Activated T-cell treated with anti-CD3 and anti-CD28 coated beads, Interleukin-2, amount 50 U/mL, for 24 hours (primary cell): ENCODE results near the gene SLC38A3.

Experiments
- DNase-seq: peaks from one replicate; pipeline ENCODE4 v3.0.0-alpha.2; 2020
- H3K27ac Mint-ChIP-seq: 2 replicates; pipeline ENCODE4 v1.8.0; 2020; ENCODE audit warnings: mild to moderate bottlenecking, mixed read lengths
- H3K27me3 Mint-ChIP-seq: 2 replicates; pipeline ENCODE4 v1.8.0; 2020; ENCODE audit warnings: mixed read lengths
- H3K36me3 Mint-ChIP-seq: 2 replicates; pipeline ENCODE4 v1.8.0; 2020; ENCODE audit warnings: low read depth, mixed read lengths
- H3K4me1 Mint-ChIP-seq: 2 replicates; pipeline ENCODE4 v1.8.0; 2020; ENCODE audit warnings: low read depth, mixed read lengths
- H3K4me3 Mint-ChIP-seq: 2 replicates; pipeline ENCODE4 v1.8.0; 2020; ENCODE audit warnings: mild to moderate bottlenecking, moderate library complexity, mixed read lengths
- H3K9me3 Mint-ChIP-seq: 2 replicates; pipeline ENCODE4 v1.8.0; 2020; ENCODE audit warnings: mixed read lengths

Gene SLC38A3

DNA sequence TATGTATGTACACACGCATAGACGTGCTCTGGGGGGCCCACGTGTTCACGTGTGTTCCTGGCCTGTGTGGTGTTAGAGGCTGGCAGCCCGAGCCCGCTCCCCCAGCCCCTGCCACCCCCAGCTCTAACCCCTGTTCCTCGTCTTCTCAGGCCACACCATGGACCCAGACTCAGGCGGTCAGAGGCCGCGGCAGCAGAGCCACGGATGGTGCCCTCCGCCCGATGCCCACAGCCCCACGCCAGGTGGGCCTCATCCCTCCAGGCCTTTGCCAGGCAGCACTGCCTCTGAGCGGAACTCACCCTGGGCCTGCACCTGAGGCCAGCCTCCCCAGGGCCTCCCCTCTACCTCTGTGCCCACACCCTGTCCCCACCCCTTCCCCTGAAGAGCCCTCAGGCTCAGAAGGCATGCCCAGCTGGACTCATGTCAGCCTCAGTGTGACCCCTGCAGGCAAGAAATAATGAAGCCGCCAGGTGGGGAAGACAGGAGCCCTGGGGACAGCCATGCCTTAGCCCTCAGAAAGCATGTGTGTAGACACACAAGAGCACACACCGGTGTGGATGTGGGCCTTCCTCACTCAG lies 30.0 kb upstream of the SLC38A3 start:
- Mint-ChIP-seq H3K4me1 (peaks cover 1% of the 10 kb centered on the region), H3K27ac (no peak overlapping the region), H3K36me3 (no peaks in the 10 kb centered on the region), H3K27me3 (no peaks in the 10 kb centered on the region), H3K4me3 (no peak overlapping the region), H3K9me3 (no peaks in the 10 kb centered on the region)
- no peak for DNase-seq

GRCh38 chr3:50177346-50177745 lies 27.7 kb upstream of the SLC38A3 start:
- Mint-ChIP-seq H3K4me3 (no peak overlapping the region), H3K27me3 (no peaks in the 10 kb centered on the region), H3K9me3 (no peaks in the 10 kb centered on the region), H3K36me3 (no peaks in the 10 kb centered on the region), H3K4me1 (peaks cover 1% of the 10 kb centered on the region), H3K27ac (no peak overlapping the region)
- DNase-seq = no peak

- no peaks in the 10 kb centered on the region for H3K27me3 Mint-ChIP-seq
- no peak overlapping the region for H3K4me3 Mint-ChIP-seq
- H3K27ac Mint-ChIP-seq = no peak overlapping the region
- no peaks in the 10 kb centered on the region for H3K4me1 Mint-ChIP-seq
- no peak for DNase-seq
- H3K36me3 Mint-ChIP-seq = no peaks in the 10 kb centered on the region
- no peaks in the 10 kb centered on the region for H3K9me3 Mint-ChIP-seq
Observed at GRCh38 chr3:50179710-50180109, 25.4 kb upstream of the SLC38A3 start.

DNA sequence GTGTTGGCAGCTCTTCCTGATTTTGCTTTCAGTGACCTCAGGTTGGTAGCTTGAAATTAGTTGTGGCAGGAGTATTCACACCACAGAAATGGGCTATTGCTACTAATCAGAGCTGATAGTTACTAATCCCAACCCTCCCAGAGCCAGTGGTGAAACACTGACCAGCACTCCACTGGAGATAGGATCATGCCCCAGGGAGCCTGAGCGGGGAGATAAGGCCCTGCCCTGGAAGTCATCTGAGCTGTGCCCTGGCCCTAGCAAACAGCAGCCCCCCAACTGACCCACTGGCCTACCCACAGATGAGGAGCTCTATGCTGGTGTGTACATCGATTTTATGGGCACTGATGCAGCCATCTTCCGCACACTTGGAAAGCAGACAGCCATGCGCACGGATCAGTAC lies 23.1 kb upstream of the SLC38A3 start:
- H3K36me3 Mint-ChIP-seq = no peaks in the 10 kb centered on the region
- no peak for DNase-seq
- H3K4me1 Mint-ChIP-seq = no peaks in the 10 kb centered on the region
- no peaks in the 10 kb centered on the region for H3K9me3 Mint-ChIP-seq
- no peak overlapping the region for H3K27ac Mint-ChIP-seq
- no peak overlapping the region for H3K4me3 Mint-ChIP-seq
- H3K27me3 Mint-ChIP-seq = no peaks in the 10 kb centered on the region

DNA sequence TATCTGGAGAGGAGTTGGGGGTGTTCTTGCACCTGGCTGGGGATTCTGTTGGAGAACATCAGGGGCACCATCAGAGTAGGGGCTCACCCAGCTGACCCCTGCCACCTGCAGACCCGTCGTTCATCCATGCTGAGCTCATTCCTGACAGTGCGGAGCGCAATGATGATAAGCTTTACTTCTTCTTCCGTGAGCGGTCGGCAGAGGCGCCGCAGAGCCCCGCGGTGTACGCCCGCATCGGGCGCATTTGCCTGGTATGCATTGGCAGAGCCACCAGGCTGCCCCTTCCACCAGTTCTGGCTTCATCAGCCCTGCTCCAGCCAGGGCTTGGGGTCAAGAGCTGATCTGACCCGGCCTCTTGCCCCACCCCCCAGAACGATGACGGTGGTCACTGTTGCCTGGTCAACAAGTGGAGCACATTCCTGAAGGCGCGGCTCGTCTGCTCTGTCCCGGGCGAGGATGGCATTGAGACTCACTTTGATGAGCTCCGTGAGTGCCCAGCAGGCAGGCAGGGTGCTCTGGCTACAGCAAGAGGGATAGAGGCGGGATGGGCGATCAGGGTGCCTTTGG lies 22.5 kb upstream of the SLC38A3 start:
- Mint-ChIP-seq H3K27ac (no peak overlapping the region), H3K9me3 (no peaks in the 10 kb centered on the region), H3K4me1 (no peaks in the 10 kb centered on the region), H3K27me3 (no peaks in the 10 kb centered on the region), H3K4me3 (no peak overlapping the region), H3K36me3 (no peaks in the 10 kb centered on the region)
- DNase-seq = no peak

GRCh38 chr3:50183755-50184154 lies 21.3 kb upstream of the SLC38A3 start:
- Mint-ChIP-seq H3K4me1 (no peaks in the 10 kb centered on the region), H3K36me3 (no peaks in the 10 kb centered on the region), H3K4me3 (no peak overlapping the region), H3K9me3 (no peaks in the 10 kb centered on the region), H3K27me3 (no peaks in the 10 kb centered on the region), H3K27ac (no peak overlapping the region)
- no peak for DNase-seq

DNA sequence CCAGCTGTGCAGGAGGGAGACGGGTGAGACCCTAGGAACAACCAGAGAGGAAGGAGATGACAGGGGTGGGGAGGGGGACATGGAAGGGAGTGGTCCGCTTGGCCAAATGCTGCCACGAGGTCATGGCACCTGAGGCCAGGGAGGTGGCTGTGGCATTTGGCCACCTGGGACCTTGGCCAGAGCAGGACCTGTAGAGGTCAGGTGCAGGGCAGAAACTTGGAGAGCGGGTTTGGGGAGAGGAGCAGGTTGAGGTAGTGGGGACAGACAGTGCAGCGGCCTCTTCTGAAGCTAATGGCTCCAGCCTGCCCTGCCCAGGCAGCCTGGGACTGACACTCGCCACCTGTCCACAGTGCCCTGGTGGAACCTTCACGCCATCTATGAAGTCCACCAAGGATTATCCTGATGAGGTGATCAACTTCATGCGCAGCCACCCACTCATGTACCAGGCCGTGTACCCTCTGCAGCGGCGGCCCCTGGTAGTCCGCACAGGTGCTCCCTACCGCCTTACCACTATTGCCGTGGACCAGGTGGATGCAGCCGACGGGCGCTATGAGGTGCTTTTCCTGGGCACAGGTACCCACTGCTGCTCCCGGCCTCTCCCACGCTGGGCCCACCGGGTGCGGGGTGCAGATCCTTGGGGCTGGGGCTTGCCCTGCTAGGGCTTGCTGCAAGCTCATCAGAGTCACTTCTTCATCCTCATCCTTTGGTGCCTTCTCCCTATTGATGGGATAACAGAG lies 20.7 kb upstream of the SLC38A3 start:
- no peak for DNase-seq
- Mint-ChIP-seq H3K27ac (no peak overlapping the region), H3K9me3 (no peaks in the 10 kb centered on the region), H3K4me3 (no peak overlapping the region), H3K27me3 (no peaks in the 10 kb centered on the region), H3K36me3 (no peaks in the 10 kb centered on the region), H3K4me1 (no peaks in the 10 kb centered on the region)

DNA sequence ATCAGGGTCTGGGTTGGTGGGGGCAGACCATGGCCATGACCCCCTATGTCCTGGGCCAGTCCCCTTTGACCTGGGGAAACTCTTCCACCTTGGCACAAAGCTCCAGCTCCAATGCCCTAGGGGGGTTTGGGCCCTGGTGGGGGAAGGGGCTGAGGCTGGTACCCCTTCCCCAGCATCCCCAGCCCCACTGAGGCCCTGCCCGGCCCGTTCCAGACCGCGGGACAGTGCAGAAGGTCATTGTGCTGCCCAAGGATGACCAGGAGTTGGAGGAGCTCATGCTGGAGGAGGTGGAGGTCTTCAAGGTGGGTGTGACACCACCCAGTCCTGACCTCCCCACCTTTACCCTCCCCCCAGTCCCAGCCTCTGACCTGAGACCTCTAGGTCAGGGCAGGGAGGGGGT lies 19.8 kb upstream of the SLC38A3 start:
- no peaks in the 10 kb centered on the region for H3K36me3 Mint-ChIP-seq

DNA sequence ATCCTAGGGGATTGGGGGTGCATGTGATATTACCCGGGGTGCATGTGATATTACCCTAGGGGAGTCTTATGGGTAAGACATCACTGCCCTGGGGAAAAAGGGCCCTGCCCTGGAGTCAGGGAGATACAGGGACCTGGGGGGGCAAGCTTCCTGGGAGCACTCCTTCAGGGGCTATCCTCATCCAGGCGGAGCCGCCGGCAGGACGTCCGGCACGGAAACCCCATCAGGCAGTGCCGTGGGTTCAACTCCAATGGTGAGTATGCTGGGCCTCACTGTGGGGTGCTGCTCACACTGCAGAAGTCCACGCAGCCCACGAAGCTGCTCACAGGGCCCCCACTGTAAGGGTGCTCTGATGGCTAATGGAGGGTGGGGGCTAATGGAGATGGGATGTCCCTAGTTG lies 19.0 kb upstream of the SLC38A3 start:
- H3K27ac Mint-ChIP-seq = no peak overlapping the region
- no peaks in the 10 kb centered on the region for H3K4me1 Mint-ChIP-seq
- no peak overlapping the region for H3K4me3 Mint-ChIP-seq
- H3K9me3 Mint-ChIP-seq = no peaks in the 10 kb centered on the region
- H3K27me3 Mint-ChIP-seq = no peaks in the 10 kb centered on the region
- no peaks in the 10 kb centered on the region for H3K36me3 Mint-ChIP-seq
- no peak for DNase-seq

More for the DNA sequence above, 19.8 kb upstream of the SLC38A3 start:
- no peak overlapping the region for H3K27ac Mint-ChIP-seq
- no peaks in the 10 kb centered on the region for H3K4me1 Mint-ChIP-seq
- no peaks in the 10 kb centered on the region for H3K27me3 Mint-ChIP-seq
- no peak for DNase-seq
- H3K4me3 Mint-ChIP-seq = no peak overlapping the region
- H3K9me3 Mint-ChIP-seq = no peaks in the 10 kb centered on the region

DNA sequence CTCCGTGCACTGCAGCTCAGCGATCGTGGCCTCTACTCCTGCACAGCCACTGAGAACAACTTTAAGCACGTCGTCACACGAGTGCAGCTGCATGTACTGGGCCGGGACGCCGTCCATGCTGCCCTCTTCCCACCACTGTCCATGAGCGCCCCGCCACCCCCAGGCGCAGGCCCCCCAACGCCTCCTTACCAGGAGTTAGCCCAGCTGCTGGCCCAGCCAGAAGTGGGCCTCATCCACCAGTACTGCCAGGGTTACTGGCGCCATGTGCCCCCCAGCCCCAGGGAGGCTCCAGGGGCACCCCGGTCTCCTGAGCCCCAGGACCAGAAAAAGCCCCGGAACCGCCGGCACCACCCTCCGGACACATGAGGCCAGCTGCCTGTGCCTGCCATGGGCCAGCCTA lies 17.3 kb upstream of the SLC38A3 start:
- Mint-ChIP-seq H3K4me3 (no peak overlapping the region), H3K27ac (no peak overlapping the region), H3K27me3 (peaks cover 3% of the 10 kb centered on the region), H3K4me1 (peaks cover 2% of the 10 kb centered on the region), H3K9me3 (no peaks in the 10 kb centered on the region), H3K36me3 (no peaks in the 10 kb centered on the region)
- DNase-seq = no peak

- Mint-ChIP-seq H3K27ac (no peak overlapping the region), H3K4me3 (no peak overlapping the region), H3K4me1 (peaks cover 11% of the 10 kb centered on the region), H3K27me3 (peaks cover 13% of the 10 kb centered on the region), H3K9me3 (no peaks in the 10 kb centered on the region), H3K36me3 (no peaks in the 10 kb centered on the region)
- peak; percentile 46 for DNase-seq
Observed at GRCh38 chr3:50189274-50189673, 15.8 kb upstream of the SLC38A3 start.

DNA sequence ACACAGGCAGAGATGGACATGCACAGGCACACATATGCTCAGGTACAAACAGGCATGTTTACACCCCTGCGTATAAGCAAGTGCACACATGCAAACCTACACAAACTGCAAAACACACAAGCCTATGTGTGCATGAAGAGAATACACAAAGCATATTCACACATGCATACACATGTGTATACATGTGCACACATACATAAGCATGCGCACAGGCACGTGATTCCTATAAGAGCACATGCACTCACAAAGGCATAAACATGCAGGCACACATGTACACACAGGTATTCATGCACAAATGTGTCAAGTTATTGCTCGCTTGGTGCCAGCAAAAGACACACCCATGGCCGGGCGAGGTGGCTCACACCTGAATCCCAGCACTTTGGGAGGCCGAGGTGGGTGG lies 15.1 kb upstream of the SLC38A3 start:
- H3K9me3 Mint-ChIP-seq = no peaks in the 10 kb centered on the region
- H3K27ac Mint-ChIP-seq = no peak overlapping the region
- H3K4me1 Mint-ChIP-seq = peaks cover 16% of the 10 kb centered on the region
- peaks cover 19% of the 10 kb centered on the region for H3K27me3 Mint-ChIP-seq
- H3K36me3 Mint-ChIP-seq = no peaks in the 10 kb centered on the region
- DNase-seq = no peak
- H3K4me3 Mint-ChIP-seq = no peak overlapping the region

GRCh38 chr3:50190936-50191660 lies 14.0 kb upstream of the SLC38A3 start, which contains the start of gene GNAT1:
Gene GNAT1 (plus strand): TSS chr3:50191610. CDS start chr3:50191726, 116 bp downstream.
- DNase-seq = no peak
- no peaks in the 10 kb centered on the region for H3K36me3 Mint-ChIP-seq
- peaks cover 16% of the 10 kb centered on the region for H3K4me1 Mint-ChIP-seq
- H3K27me3 Mint-ChIP-seq = peaks cover 19% of the 10 kb centered on the region
- no peak within 1 kb of the TSS for H3K4me3 Mint-ChIP-seq
- no peak within 1 kb of the TSS for H3K27ac Mint-ChIP-seq
- H3K9me3 Mint-ChIP-seq = no peaks in the 10 kb centered on the region

DNA sequence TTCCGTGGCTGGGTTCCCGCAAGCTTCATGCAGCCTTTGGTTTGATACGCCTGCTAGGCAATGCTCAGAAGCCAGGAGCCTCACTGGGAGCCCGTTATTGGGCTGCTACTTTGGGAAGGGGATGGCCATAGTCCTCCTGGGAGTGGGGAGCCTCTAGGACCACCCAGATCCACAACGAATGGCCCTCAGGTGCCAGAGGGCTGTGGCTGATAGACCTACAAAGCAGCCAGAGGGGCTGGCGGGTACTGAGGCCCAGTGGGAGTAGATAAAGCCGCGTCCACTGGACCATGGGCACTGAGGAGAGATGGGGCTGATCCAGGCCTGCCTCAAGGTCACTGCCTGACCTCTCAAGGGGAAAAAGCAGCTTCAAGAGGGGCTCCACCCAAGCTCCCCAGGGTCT lies 12.9 kb upstream of the SLC38A3 start:
- H3K4me1 Mint-ChIP-seq = peaks cover 16% of the 10 kb centered on the region
- H3K27ac Mint-ChIP-seq = no peak overlapping the region
- H3K9me3 Mint-ChIP-seq = no peaks in the 10 kb centered on the region
- peak; percentile 38 for DNase-seq
- H3K27me3 Mint-ChIP-seq = peaks cover 19% of the 10 kb centered on the region
- H3K36me3 Mint-ChIP-seq = no peaks in the 10 kb centered on the region
- no peak overlapping the region for H3K4me3 Mint-ChIP-seq

DNA sequence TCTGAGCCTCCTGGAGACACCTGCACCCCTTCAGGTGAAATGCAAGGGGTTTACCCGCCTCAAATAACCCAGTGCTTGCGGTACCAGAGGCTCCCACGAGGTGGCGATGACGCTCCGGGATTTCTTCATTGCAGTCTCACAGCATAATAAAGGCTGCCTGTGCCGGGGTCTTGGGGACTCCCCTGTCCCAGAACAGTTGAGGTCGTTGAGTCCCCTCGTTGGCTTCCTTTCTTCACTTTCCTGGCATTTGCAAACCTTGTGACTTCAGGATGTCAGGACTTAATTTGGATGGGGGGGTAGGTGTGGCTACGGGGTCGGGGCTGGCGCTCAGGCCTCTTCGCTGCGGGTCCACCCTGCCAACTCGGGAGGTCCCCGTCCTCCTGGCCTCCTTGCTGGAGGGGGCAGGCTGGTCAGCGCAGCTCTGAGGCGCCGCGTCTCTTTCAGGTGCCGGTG lies 12.4 kb upstream of the SLC38A3 start:
- Mint-ChIP-seq H3K27me3 (peaks cover 19% of the 10 kb centered on the region), H3K4me3 (no peak overlapping the region), H3K27ac (no peak overlapping the region), H3K36me3 (no peaks in the 10 kb centered on the region), H3K9me3 (no peaks in the 10 kb centered on the region), H3K4me1 (peaks cover 16% of the 10 kb centered on the region)
- peak; percentile 93 for DNase-seq
